SH-SY5Y (cell line): ENCODE data around the gene MUC22.

ENCODE experiments used
- GATA2 ChIP-seq: IDR thresholded peaks from 2 replicates; pipeline ENCODE4 v1.6.1; 2011; ENCODE audit warnings: mild to moderate bottlenecking, low read depth, low read length
- GATA3 ChIP-seq: IDR thresholded peaks from 2 replicates; pipeline ENCODE4 v1.6.1; 2011; ENCODE audit warnings: low read depth, mild to moderate bottlenecking, low read length, moderate library complexity

GRCh38 chr6:31038559-31038958 is 28.3 kb downstream of the MUC22 start:
- TF ChIP-seq GATA3, result no peak
- TF ChIP-seq GATA2, result no peak
